Gastroesophageal sphincter (tissue), 4 donors: ENCODE results near the gene RBM23. TPM values are rescaled to one million over a fixed set of nuclear protein-coding genes. Genes with fewer than 3 reads are reported as not detected.
"Not testable (repeated sequence)": the region's sequence is repeated elsewhere in the genome, so short reads cannot be mapped to it uniquely, and the experiment has no call there.

ENCODE experiments used
- ATAC-seq: fragments of 150-250 bp; one replicate; pipeline ENCODE4 v1.9.1; 2016; ENCODE audit warnings: mild to moderate bottlenecking, moderate library complexity
- H3K27ac ChIP-seq, 4 donors: fragments of 200-600 bp; sonication (generic) in 3 of 4; 1 replicate in 3 of 4; 2 replicates in 1 of 4; pipeline ENCODE4 v1.5.1; 2016 to 2019
- H3K27me3 ChIP-seq: fragments of 200-600 bp; sonication (generic); one replicate; pipeline ENCODE4 v1.5.1; 2019
- H3K36me3 ChIP-seq, 2 donors: fragments of 200-600 bp; sonication (generic); one replicate each; pipeline ENCODE4 v1.5.1; 2019; ENCODE audit warnings: control low read depth in 1 of 2
- H3K4me1 ChIP-seq, 3 donors: fragments of 200-600 bp; sonication (generic); 1 replicate in 2 of 3; 2 replicates in 1 of 3; pipeline ENCODE4 v1.5.1; 2016 to 2019; ENCODE audit warnings: control low read depth in 2 of 3
- H3K4me3 ChIP-seq, 2 donors: fragments of 200-600 bp; sonication (generic); one replicate each; pipeline ENCODE4 v1.5.1; 2019; ENCODE audit warnings: mild to moderate bottlenecking in 1 of 2, moderate library complexity in 1 of 2
- H3K9me3 ChIP-seq, 3 donors: fragments of 200-600 bp; sonication (generic); one replicate each; pipeline ENCODE4 v1.5.1; 2017 to 2019; ENCODE audit warnings: control low read depth in 2 of 3
- EP300 ChIP-seq: sonication (generic); formaldehyde crosslinking; IDR thresholded peaks from one replicate; pipeline ENCODE4 v1.6.1; 2017; ENCODE audit warnings: antibody characterized with exemption, mild to moderate bottlenecking
- POLR2A ChIP-seq, 2 donors: fragments of 450-650 bp; IDR thresholded peaks; one replicate each; pipeline ENCODE4 v1.6.1; 2017; ENCODE audit warnings: antibody characterized with exemption in 2 of 2, mild to moderate bottlenecking in 2 of 2, moderate library complexity in 1 of 2
- POLR2AphosphoS5 ChIP-seq: sonication (generic); formaldehyde crosslinking; IDR thresholded peaks from one replicate; pipeline ENCODE4 v1.6.1; 2017; ENCODE audit warnings: antibody characterized with exemption
- WGBS, 2 donors: methylation state at CpG; one replicate each; pipeline ENCODE4 v1.1.5; 2018; ENCODE audit warnings: low coverage in 1 of 2; 5-methylcytosine and 5-hydroxymethylcytosine counted together
- total RNA-seq, 4 donors: library from RNA; depleted of rRNA; stranded (reverse); fragments of >200 nt; gene quantifications; one replicate each; pipeline ENCODE4 v1.1.0, GENCODE V29; 2016
- TF ChIP-seq, protein P1 (sequence below), 4 experiments: fragments of 200-600 bp in 2 of 4; fragments of 450-650 bp in 2 of 4; sonication (generic) in 1 of 4; IDR thresholded peaks; one replicate each; pipeline ENCODE4 v1.5.1; 2017 to 2019; ENCODE audit warnings: antibody characterized with exemption in 4 of 4, mild to moderate bottlenecking in 2 of 4, moderate library complexity in 2 of 4

Gene RBM23
- total RNA-seq, 4 donors from 2014 or later = 94.4 to 855 (median 368) TPM

DNA sequence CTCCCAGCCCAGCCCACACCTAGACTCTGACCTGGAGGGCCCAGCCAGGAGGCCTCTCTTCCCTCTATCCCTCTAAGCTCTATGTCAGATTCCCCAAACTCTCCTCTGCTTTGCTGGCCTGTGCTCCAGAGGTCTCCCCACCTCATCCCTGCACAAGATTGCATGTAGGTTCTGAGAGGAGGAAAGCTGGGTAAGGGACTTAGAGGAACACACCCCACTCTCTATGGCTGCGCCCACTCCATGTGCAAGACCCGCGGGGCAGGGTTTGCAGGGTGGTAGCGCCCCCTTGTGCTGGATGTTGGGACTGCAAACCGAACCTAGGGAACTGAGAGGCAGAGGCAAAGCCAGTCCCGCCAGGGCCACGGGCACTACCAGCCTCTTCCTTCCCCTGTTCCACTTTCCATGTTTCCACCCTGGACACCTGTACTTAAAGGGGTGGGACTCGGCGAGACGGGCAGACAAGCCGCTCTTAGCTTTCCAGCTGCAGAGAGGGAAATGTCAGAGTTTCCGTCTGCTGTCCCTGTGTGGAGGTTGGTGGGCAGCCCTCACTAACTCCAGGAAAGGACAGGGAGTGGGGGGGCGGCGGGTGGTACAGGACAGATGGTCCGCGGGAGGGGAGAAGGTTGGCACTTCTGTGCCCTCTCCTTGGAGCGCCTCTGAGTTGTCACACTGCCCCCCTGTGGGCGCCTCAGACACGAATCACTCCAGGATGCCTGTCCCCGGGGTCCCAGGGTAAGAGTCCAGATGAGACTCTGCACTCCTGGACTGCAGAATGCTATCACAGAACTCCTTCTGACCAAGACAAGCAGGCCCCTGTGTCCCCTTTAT is 65.8 kb downstream of the RBM23 start:
- peaks cover 3 to 56% (median 42%) of the 10 kb centered on the region in 3 donors for H3K4me1 ChIP-seq
- no peaks in the 10 kb centered on the region for H3K36me3 ChIP-seq
- 0% methylated on average over 1 of the region's 20 CpGs; no CpG with 5 or more reads in 1 of the 2 donors for WGBS, 2 donors
- peak; percentile 29 for ATAC-seq
- H3K4me3 ChIP-seq = peak overlapping the region; percentile 24 to 48
- H3K27me3 ChIP-seq = no peaks in the 10 kb centered on the region
- TF ChIP-seq POLR2A (IDR thresholded peaks at IDR 0.05) (no peak), EP300 (no peak), POLR2AphosphoS5 (no peak)
- TF ChIP-seq, protein P1, sequence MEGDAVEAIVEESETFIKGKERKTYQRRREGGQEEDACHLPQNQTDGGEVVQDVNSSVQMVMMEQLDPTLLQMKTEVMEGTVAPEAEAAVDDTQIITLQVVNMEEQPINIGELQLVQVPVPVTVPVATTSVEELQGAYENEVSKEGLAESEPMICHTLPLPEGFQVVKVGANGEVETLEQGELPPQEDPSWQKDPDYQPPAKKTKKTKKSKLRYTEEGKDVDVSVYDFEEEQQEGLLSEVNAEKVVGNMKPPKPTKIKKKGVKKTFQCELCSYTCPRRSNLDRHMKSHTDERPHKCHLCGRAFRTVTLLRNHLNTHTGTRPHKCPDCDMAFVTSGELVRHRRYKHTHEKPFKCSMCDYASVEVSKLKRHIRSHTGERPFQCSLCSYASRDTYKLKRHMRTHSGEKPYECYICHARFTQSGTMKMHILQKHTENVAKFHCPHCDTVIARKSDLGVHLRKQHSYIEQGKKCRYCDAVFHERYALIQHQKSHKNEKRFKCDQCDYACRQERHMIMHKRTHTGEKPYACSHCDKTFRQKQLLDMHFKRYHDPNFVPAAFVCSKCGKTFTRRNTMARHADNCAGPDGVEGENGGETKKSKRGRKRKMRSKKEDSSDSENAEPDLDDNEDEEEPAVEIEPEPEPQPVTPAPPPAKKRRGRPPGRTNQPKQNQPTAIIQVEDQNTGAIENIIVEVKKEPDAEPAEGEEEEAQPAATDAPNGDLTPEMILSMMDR (IDR thresholded peaks at IDR 0.05) = peak in 3 of 4 experiments; percentile 91 to 99 (median 98)
- H3K9me3 ChIP-seq = no peaks in the 10 kb centered on the region
- peak overlapping the region in 3 of 4 donors; percentile 54 to 90 (median 67) for H3K27ac ChIP-seq

DNA sequence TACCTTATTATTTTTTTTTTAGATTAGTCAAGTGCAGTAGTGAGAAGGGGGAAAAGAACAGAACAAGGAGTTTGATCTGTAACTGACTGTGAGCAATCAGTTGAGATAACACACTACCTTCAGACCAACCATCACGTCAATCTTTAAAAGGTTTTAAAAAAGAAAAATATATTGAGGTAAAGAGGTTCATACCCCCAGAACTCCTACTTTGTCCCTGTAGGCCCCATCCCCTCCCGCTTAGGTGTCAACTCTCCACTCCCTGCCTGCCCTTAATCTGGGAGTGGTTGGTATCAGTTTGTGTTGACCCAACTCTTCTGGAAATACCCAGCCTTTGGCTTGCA is 66.4 kb downstream of the RBM23 start:
- no peak for TF ChIP-seq EP300
- H3K4me3 ChIP-seq = no peak overlapping the region
- H3K4me1 ChIP-seq = peaks cover 3 to 62% (median 48%) of the 10 kb centered on the region in 3 donors
- no peaks in the 10 kb centered on the region for H3K27me3 ChIP-seq
- H3K27ac ChIP-seq = peak overlapping the region in 3 of 4 donors; percentile 54 to 90 (median 67)
- no peaks in the 10 kb centered on the region for H3K36me3 ChIP-seq
- no peaks in the 10 kb centered on the region for H3K9me3 ChIP-seq
- ATAC-seq = no peak
- 78 to 100% methylated on average over 1 to 2 of the region's 2 CpGs for WGBS, 2 donors

DNA sequence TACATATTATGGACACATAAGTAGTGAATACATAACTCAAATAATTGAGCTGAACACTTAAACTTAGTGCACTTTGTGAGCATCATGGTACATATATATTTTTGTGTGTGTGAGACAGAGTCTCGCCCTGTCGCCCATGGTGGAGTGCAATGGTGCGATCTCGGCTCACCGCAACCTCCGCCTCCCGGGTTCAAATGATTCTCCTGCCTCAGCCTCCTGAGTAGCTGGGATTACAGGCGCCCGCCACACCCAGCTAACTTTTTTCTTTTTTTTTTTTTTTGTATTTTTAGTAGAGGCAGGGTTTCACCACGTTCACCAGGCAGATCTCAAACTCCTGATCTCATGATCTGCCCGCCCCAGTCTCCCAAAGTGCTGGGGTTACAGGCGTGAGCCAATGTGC is 66.8 kb downstream of the RBM23 start:
- not testable (repeated sequence) for H3K4me3 ChIP-seq, H3K27me3 ChIP-seq, H3K36me3 ChIP-seq, H3K9me3 ChIP-seq, ATAC-seq
- H3K27ac ChIP-seq = peak overlapping the region in 3 of 4 donors; percentile 86 to 92 (median 90)
- H3K4me1 ChIP-seq = peaks cover 3 to 65% (median 51%) of the 10 kb centered on the region in 3 donors
- WGBS, 2 donors = 81 to 86% methylated on average over 7 to 8 of the region's 12 CpGs

DNA sequence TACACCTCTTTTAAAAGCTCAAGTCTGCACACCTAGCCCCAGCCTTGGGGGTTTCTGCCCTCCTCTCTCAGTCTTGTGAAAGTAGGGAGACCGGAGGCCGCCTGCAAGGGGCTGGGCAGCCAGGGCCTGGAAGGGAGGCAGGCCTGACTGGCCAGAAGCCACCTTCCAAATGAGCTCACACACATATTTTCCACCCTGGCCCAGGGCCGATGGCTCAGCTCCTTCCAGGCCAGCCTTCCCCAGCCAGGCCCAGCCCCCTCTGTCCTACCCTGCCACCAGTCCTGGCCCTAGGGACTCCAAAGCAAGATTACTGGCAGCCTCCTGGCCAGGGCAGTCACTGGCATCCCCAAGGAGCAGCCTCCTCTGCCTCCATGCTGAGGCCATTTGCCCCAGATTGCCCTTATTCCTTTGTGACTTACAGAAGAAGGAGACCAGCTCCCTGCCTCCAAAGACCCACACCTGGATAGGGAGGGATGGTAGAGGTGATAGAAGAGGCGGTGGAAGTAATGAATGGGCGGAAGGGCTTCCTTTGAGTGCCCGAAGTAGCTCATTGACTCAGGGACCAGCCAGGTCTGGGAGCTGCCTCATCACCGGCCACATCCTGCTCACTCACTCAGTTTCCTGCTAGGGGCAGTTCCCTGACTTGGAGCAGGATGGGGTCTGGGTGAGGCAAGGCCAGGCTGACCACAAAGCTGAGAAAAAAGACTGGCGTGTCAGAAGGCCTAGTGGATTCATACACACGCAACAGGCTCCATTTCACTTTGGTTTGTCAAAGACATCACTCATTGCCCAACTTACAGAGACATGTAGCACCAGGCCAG is 67.8 kb downstream of the RBM23 start:
- Histone ChIP-seq H3K4me3 (peak overlapping the region in 1 of 2 donors; percentile 1), H3K27me3 (no peaks in the 10 kb centered on the region), H3K9me3 (no peaks in the 10 kb centered on the region), H3K4me1 (peaks cover 3 to 76% (median 62%) of the 10 kb centered on the region in 3 donors), H3K27ac (peak overlapping the region; percentile 47 to 92 (median 88)), H3K36me3 (peaks cover 0 to 10% of the 10 kb centered on the region in 2 donors)
- 5 to 57% methylated on average over 3 to 4 of the region's 9 CpGs for WGBS, 2 donors
- TF ChIP-seq EP300 (no peak), POLR2A (IDR thresholded peaks at IDR 0.05) (no peak), POLR2AphosphoS5 (peak; percentile 86)
- TF ChIP-seq, protein P1 (IDR thresholded peaks at IDR 0.05) = peak in 1 of 4 experiments; percentile 12
- peak; percentile 75 for ATAC-seq

DNA sequence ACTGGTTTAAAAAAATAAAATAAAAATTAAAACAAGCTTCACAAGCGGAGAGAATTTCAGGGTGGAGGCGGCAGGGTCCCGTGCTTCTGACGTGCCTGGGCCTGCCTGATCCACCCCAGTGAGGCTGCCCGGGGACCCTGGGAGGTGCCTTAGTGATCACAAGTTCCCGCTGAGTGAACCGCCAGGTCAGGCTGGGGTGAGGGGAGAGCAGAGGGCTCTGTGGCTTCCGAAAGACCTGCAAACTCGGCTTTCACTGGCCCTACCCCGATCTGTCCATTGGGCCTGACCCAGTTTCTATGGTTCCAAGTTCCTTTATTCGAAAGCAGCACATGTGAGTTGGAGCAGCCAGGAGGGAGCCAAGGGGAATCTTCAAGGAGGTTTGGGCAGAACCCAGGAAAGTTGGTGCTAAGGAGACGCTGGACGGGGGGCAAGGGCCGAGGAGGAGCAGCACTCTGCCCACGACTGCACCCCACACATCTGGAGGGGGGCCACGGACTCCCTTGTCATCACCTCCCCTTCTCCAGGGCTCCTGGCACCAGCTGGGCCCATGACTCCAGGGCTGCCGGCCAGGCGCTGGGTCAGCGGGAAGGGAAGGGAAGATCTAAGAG is 69.6 kb downstream of the RBM23 start:
- H3K36me3 ChIP-seq = peaks cover 0 to 28% of the 10 kb centered on the region in 2 donors
- H3K4me3 ChIP-seq = peak overlapping the region in 1 of 2 donors; percentile 13
- H3K27me3 ChIP-seq = no peaks in the 10 kb centered on the region
- no peak for TF ChIP-seq POLR2A (IDR thresholded peaks at IDR 0.05)
- peak; percentile 41 for TF ChIP-seq POLR2AphosphoS5
- 8 to 57% methylated on average over 6 to 7 of the region's 19 CpGs for WGBS, 2 donors
- H3K4me1 ChIP-seq = peaks cover 3 to 94% (median 64%) of the 10 kb centered on the region in 3 donors
- no peaks in the 10 kb centered on the region for H3K9me3 ChIP-seq
- ATAC-seq = peak; percentile 39
- H3K27ac ChIP-seq = peak overlapping the region; percentile 66 to 92 (median 88)
